Hepatocyte (in vitro differentiated cells): Measurements from ENCODE around the gene RASAL2. TPM values are rescaled to one million over a fixed set of nuclear protein-coding genes. Genes with fewer than 3 reads are reported as not detected.

Source experiments
- DNase-seq: peaks from one replicate; pipeline ENCODE4 v3.0.0-alpha.2; 2016; ENCODE audit warnings: low spot score
- H2AFZ ChIP-seq: fragments of 200-600 bp; sonication (generic); 2 replicates; pipeline ENCODE4 v1.6.0; 2016; ENCODE audit warnings: antibody characterized with exemption, mild to moderate bottlenecking
- H3K27ac ChIP-seq: fragments of 200-600 bp; sonication (generic); 2 replicates; pipeline ENCODE4 v1.5.1; 2016; ENCODE audit warnings: mild to moderate bottlenecking
- H3K27me3 ChIP-seq: fragments of 200-600 bp; sonication (generic); 2 replicates; pipeline ENCODE4 v1.6.1; 2016
- H3K36me3 ChIP-seq: fragments of 200-600 bp; sonication (generic); replicated peaks from 2 replicates; pipeline ENCODE4 v1.5.1; 2016; ENCODE audit warnings: low read depth; ENCODE audit not compliant: insufficient read depth
- H3K4me1 ChIP-seq: fragments of 200-600 bp; sonication (generic); 2 replicates; pipeline ENCODE4 v1.5.1; 2016; ENCODE audit warnings: mild to moderate bottlenecking, moderate library complexity; ENCODE audit not compliant: insufficient read depth
- H3K4me2 ChIP-seq: fragments of 200-600 bp; sonication (generic); 2 replicates; pipeline ENCODE4 v1.6.0; 2016
- H3K4me3 ChIP-seq: fragments of 200-600 bp; sonication (generic); 2 replicates; pipeline ENCODE4 v1.5.1; 2016; ENCODE audit warnings: mild to moderate bottlenecking
- H3K79me2 ChIP-seq: fragments of 200-600 bp; sonication (generic); 2 replicates; pipeline ENCODE4 v1.6.0; 2017; ENCODE audit warnings: mild to moderate bottlenecking
- H3K9me2 ChIP-seq: fragments of 200-600 bp; sonication (generic); replicated peaks from 2 replicates; pipeline ENCODE4 v1.6.0; 2017; ENCODE audit warnings: mild to moderate bottlenecking; ENCODE audit not compliant: insufficient read depth
- H3K9me3 ChIP-seq: fragments of 200-600 bp; sonication (generic); 2 replicates; pipeline ENCODE4 v1.5.1; 2016; ENCODE audit warnings: low read depth, mild to moderate bottlenecking
- H4K20me1 ChIP-seq: fragments of 200-600 bp; sonication (generic); 2 replicates; pipeline ENCODE4 v1.6.0; 2016; ENCODE audit warnings: mild to moderate bottlenecking; ENCODE audit not compliant: insufficient read depth, poor library complexity, severe bottlenecking
- CTCF ChIP-seq: fragments of 200-600 bp; sonication (generic); IDR thresholded peaks from 2 replicates; pipeline ENCODE4 v1.5.1; 2016; ENCODE audit warnings: antibody characterized with exemption, mild to moderate bottlenecking; ENCODE audit not compliant: poor library complexity
- EZH2 ChIP-seq: fragments of 200-600 bp; sonication (generic); IDR thresholded peaks from 2 replicates; pipeline ENCODE4 v1.6.1; 2016; ENCODE audit warnings: antibody characterized with exemption, mild to moderate bottlenecking, borderline replicate concordance
- EZH2phosphoT487 ChIP-seq: fragments of 200-600 bp; sonication (generic); IDR thresholded peaks from one replicate; pipeline ENCODE4 v1.6.1; 2018; ENCODE audit warnings: antibody characterized with exemption, mild to moderate bottlenecking, low read depth, moderate library complexity; ENCODE audit not compliant: unreplicated experiment, severe bottlenecking
- WGBS: methylation state at CpG from one replicate; pipeline ENCODE4 v1.1.6; 2016; ENCODE audit warnings: low lambda C conversion rate; ENCODE audit errors: missing lambda C conversion rate; 5-methylcytosine and 5-hydroxymethylcytosine counted together
- polyA plus RNA-seq: library from polyadenylated mRNA; unstranded; fragments of >200 nt; fragmentation: Nextera tagmentation; extraction: Ambion mirVana; gene quantifications from 2 replicates; pipeline ENCODE4 v1.2.1, GENCODE V29; 2016
- small RNA-seq: library from RNA; depleted of rRNA; stranded (forward); fragments of <200 nt; gene quantifications from one replicate; pipeline ENCODE3, GENCODE V24; 2014
- total RNA-seq: library from RNA; depleted of rRNA; stranded (reverse); fragments of >200 nt; gene quantifications from 2 replicates; pipeline ENCODE4 v1.2.3, GENCODE V29; 2014

The RASAL2 gene
- total and polyA plus RNA-seq, 2 experiments from 2014 or later: 8.7 to 24.0 TPM

- H3K4me2 ChIP-seq: no peak overlapping the region
Measured at GRCh38 chr1:178531887-178532286, 438.0 kb downstream of the RASAL2 start.

GRCh38 chr1:178532392-178532791 is 438.5 kb downstream of the RASAL2 start:
- no peaks in the 10 kb centered on the region for H3K9me3 ChIP-seq
- TF ChIP-seq CTCF (peak; percentile 90), EZH2phosphoT487 (no peak), EZH2 (no peak)
- H3K36me3 ChIP-seq: no peaks in the 10 kb centered on the region
- H3K9me2 ChIP-seq: no peaks in the 10 kb centered on the region
- peaks cover 22% of the 10 kb centered on the region for H3K4me1 ChIP-seq
- no peak overlapping the region for H3K27ac ChIP-seq
- H3K79me2 ChIP-seq: no peaks in the 10 kb centered on the region
- H4K20me1 ChIP-seq: no peaks in the 10 kb centered on the region
- WGBS: 15% methylated on average over 13 of the region's 13 CpGs
- H3K4me3 ChIP-seq: no peak overlapping the region
- peak overlapping the region; percentile 30 for H3K4me2 ChIP-seq
- peak; percentile 91 for DNase-seq
- H2AFZ ChIP-seq: no peak overlapping the region
- no peaks in the 10 kb centered on the region for H3K27me3 ChIP-seq

More at GRCh38 chr1:178531887-178532286, 438.0 kb downstream of the RASAL2 start:
- 83% methylated on average over 10 of the region's 10 CpGs for WGBS
- no peaks in the 10 kb centered on the region for H4K20me1 ChIP-seq
- H3K27ac ChIP-seq: no peak overlapping the region
- no peak for TF ChIP-seq CTCF
- TF ChIP-seq EZH2: no peak
- TF ChIP-seq EZH2phosphoT487: no peak
- DNase-seq: no peak
- H3K27me3 ChIP-seq: no peaks in the 10 kb centered on the region
- H3K9me2 ChIP-seq: no peaks in the 10 kb centered on the region
- no peaks in the 10 kb centered on the region for H3K9me3 ChIP-seq
- H3K4me1 ChIP-seq: peaks cover 19% of the 10 kb centered on the region
- no peaks in the 10 kb centered on the region for H3K36me3 ChIP-seq
- H3K4me3 ChIP-seq: no peak overlapping the region
- H3K79me2 ChIP-seq: no peaks in the 10 kb centered on the region
- no peak overlapping the region for H2AFZ ChIP-seq

GRCh38 chr1:178533121-178533946 is 439.4 kb downstream of the RASAL2 start:
- WGBS: 93% methylated on average over 9 of the region's 9 CpGs
- no peak overlapping the region for H3K4me3 ChIP-seq
- H3K36me3 ChIP-seq: no peaks in the 10 kb centered on the region
- H3K79me2 ChIP-seq: no peaks in the 10 kb centered on the region
- no peaks in the 10 kb centered on the region for H4K20me1 ChIP-seq
- no peaks in the 10 kb centered on the region for H3K9me2 ChIP-seq
- no peak for DNase-seq
- H2AFZ ChIP-seq: no peak overlapping the region
- H3K27me3 ChIP-seq: no peaks in the 10 kb centered on the region
- TF ChIP-seq EZH2: no peak
- TF ChIP-seq EZH2phosphoT487: no peak
- TF ChIP-seq CTCF: no peak
- peaks cover 31% of the 10 kb centered on the region for H3K4me1 ChIP-seq
- no peak overlapping the region for H3K4me2 ChIP-seq
- H3K27ac ChIP-seq: no peak overlapping the region
- H3K9me3 ChIP-seq: no peaks in the 10 kb centered on the region

Small RNA genes lying within 50 kb of the gene (small RNA-seq; reads per million reads assigned to genes)
- gene RF00017: not detected

Other genes with a start within 250 kb of the RASAL2 start
- gene SEC16B, start 124.0 kb upstream of the RASAL2 start, total RNA-seq: 8.4 and 8.5 TPM in 2 replicates
- gene SEC16B, start 124.0 kb upstream of the RASAL2 start, polyA plus RNA-seq: 6.5 and 9.1 TPM in 2 replicates